PC-3 (cell line): ENCODE results near the gene PRKCQ.

Experiments
- EZH2 ChIP-seq: fragments of 300-600 bp; sonication (generic); IDR thresholded peaks from one replicate; pipeline ENCODE4 v1.6.1; 2017; ENCODE audit warnings: antibody characterized with exemption, mild to moderate bottlenecking, low read length; ENCODE audit not compliant: unreplicated experiment
- TF ChIP-seq, protein P1 (sequence below): fragments of 300-600 bp; sonication (generic); conservative IDR thresholded peaks from 2 replicates; pipeline ENCODE4 v1.5.1; 2017; ENCODE audit warnings: antibody characterized with exemption, low read depth, mild to moderate bottlenecking, low read length

DNA sequence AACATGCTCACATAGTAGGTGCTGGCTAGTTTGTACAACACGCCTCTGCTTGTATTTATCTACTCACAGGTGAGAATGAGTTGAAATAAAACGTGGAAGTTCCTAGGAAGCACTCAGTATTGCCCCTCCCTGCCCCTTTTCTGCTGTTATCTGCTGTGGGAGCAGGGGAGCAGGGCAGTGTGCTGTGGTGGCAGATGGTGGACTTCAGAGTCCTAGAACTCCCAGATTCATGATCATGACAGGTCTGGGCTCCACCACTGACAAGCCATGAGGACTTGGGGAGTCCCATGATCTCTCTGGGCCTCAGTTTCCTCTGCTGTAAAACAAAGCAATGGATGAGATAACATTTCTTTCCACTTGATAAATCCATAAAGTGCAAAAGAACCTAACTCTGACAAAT lies 11.6 kb upstream of the PRKCQ start:
- TF ChIP-seq EZH2, result no peak
- TF ChIP-seq, protein P1, sequence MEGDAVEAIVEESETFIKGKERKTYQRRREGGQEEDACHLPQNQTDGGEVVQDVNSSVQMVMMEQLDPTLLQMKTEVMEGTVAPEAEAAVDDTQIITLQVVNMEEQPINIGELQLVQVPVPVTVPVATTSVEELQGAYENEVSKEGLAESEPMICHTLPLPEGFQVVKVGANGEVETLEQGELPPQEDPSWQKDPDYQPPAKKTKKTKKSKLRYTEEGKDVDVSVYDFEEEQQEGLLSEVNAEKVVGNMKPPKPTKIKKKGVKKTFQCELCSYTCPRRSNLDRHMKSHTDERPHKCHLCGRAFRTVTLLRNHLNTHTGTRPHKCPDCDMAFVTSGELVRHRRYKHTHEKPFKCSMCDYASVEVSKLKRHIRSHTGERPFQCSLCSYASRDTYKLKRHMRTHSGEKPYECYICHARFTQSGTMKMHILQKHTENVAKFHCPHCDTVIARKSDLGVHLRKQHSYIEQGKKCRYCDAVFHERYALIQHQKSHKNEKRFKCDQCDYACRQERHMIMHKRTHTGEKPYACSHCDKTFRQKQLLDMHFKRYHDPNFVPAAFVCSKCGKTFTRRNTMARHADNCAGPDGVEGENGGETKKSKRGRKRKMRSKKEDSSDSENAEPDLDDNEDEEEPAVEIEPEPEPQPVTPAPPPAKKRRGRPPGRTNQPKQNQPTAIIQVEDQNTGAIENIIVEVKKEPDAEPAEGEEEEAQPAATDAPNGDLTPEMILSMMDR, result no peak
